ENCODE data around the gene FNIP1.
"Not testable (repeated sequence)": the region's sequence is repeated elsewhere in the genome, so short reads cannot be mapped to it uniquely, and the experiment has no call there.

The FNIP1 gene

DNA sequence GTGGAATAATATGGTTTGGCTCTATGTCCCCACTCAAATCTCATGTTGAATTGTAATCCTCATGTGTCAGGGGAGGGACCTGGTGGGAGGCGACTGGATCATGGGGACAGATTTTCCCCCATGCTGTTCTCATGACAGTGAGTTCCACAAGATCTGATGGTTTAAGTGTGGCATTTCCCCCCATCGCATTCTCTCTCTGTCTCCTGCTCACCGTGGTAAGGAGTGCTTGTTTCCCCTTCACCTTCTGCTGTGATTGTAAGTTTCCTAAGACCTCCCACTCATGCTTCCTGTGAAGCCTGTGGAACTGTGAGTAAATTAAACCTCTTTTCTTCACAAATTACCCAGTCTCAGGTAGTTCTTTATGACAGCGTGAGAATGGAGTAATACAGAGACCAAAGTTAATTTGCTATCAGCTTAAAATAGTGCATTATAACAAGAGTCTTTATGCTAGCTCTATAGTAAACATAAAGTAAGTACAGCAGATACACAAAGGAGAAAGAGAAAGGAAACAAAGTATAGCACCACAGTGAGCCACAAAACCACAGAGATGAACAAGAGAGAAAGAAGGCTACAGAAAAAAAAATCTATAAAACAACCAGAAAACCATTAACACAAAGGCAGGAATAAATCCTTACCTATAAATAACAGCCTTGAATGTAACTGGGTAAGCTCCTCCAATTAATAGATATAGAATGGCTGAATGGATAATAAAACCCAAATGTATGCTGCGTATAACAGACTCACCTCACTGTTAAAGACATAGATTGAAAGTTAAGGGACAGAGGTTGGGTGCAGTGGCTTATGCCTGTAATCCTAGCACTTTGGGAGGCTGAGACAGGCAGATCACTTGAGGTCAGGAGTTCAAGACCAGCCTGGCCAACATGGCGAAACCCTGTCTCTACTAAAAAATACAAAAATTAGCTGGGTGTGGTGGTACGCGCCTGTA is 201.5 kb downstream of the FNIP1 start:
- no peak for DNase-seq

DNA sequence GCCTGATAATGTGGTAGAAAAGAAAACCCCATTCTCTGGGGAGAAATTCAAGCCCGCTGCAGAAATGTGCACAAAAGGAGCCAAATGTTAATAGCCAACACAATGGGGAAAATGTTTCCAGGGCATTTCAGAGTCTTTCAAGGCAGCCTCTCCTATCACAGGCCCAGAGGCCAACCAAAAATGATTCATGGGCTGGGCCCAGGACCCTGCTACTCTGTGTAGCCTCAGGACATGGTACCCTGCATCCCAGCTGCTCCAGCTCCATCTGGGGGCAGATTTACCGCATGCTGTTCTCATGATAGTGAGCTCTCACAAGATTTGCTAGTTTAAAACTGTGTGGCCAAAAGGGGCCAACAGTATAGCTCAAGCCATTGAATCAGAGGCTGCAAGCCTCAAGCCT is 202.9 kb downstream of the FNIP1 start:
- no peak for DNase-seq

DNA sequence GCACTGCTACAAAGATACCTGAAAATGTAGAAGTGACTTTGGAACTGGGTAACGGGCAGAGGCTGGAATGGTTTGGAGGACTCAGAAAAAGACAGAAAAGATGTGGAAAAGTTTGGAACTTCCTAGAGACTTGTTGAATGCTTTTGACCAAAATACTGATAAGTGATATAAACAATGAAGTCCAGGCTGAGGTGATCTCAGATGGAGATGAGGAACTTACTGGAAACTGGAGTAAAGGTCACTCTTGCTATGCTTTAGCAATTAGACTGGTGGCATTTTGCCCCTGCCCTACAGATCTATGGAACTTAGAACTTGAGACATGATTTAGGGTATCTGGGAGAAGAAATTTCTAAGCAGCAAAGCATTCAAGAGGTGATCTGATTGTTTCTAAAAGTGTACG is 203.4 kb downstream of the FNIP1 start:
- DNase-seq, result not testable (repeated sequence)

Data from NCI-H748 treated with DMSO at 0.1 percent for 48 hours (cell line).